ENCODE results near the gene SMTNL2.

SMTNL2 gene

GRCh38 chr17:4540224-4540651 lies 44.1 kb upstream of the SMTNL2 start:
- no peak overlapping the region for H3K4me3 ChIP-seq (ENCODE audit: low read length)
- H3K36me3 ChIP-seq (ENCODE audit: control insufficient read depth, insufficient read depth, low read length): peaks cover 59% of the 10 kb centered on the region
- H3K27me3 ChIP-seq (ENCODE audit: control insufficient read depth, insufficient read depth, low read length): no peaks in the 10 kb centered on the region
- no peak overlapping the region for H3K27ac ChIP-seq (ENCODE audit: low read length)
- DNase-seq (ENCODE audit: low read depth, low spot score): no peak
- H3K4me1 ChIP-seq (ENCODE audit: control insufficient read depth, insufficient read depth, low read length): peaks cover 3% of the 10 kb centered on the region; the same call in 1 of the 2 replicates
- no CpG with 5 or more reads among the region's 14 CpGs for WGBS (ENCODE audit: insufficient coverage, insufficient read length)
- H3K9me3 ChIP-seq (ENCODE audit: control insufficient read depth, insufficient read depth, low read length): no peaks in the 10 kb centered on the region

DNA sequence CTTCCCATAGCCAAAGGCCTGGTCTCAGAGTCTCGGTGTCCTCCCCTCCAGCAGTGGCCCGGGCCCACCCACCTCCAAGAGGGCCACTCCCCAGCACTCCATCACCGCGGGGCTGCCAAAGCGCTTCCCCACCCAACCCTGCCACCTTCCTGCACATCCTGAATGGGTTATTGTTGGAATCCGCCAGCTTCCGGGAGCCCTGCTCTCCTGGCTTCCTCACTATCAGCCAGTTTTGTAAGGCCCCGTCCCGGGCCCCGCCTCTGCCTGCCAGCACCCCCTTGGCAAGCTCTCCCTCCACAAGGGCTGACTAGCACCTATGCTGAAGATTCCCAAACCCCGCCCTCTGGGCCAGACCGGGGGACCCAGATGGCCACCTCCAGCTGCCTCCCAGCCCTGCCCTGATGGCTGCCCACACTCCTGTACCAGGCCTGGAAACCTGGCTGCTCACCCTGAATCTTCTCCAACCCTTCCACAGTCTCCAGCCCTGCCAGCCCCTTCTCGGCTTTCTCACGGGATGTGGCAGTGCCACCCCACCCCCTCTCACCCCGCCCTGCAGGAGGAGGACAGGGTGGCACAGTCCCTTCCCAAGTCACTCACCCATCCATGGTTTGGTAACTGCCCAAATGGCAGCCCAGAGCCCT lies 43.5 kb upstream of the SMTNL2 start:
- H3K4me1 ChIP-seq (ENCODE audit: control insufficient read depth, insufficient read depth, low read length): no peaks in the 10 kb centered on the region; the same call in 1 of the 2 replicates
- no peak for DNase-seq (ENCODE audit: low read depth, low spot score)

DNA sequence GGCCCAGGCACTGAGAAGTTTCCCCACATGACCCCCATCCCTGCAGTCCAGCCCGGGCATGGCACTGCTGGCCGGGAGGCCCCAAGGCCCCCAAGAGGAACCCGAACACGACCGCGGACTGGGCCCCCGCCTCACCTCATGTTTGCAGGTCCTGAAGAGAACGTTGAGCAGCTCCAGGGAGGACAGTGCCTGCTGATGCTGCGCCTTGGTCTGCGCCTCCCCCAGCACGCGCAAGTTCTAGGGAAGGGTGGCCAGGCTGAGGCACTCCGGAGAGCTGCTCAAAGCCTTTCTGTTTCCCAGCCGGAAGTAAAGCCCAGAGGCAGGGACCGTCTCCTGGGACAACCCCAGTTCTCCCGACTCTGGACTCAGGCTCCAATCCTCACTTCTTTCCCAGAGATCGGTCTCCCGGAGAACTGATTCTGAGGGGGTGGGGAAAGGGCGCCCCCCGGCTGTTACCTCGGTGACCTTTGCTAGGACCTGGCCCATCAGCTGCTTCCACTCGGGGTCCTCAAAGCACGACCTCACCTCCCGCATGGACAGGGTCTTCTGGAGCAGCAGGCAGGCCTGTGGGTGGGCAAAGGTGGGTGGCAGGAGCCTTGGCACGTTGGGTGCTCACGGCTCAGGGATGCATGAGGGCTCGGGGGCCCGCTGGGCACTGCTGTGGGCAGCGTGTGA lies 42.9 kb upstream of the SMTNL2 start:
- Histone ChIP-seq H3K27me3 (ENCODE audit: control insufficient read depth, insufficient read depth, low read length) (no peaks in the 10 kb centered on the region), H3K9me3 (ENCODE audit: control insufficient read depth, insufficient read depth, low read length) (no peaks in the 10 kb centered on the region), H3K4me3 (ENCODE audit: low read length) (no peak overlapping the region), H3K4me1 (ENCODE audit: control insufficient read depth, insufficient read depth, low read length) (no peaks in the 10 kb centered on the region; the same call in 1 of the 2 replicates), H3K36me3 (ENCODE audit: control insufficient read depth, insufficient read depth, low read length) (peaks cover 64% of the 10 kb centered on the region), H3K27ac (ENCODE audit: low read length) (no peak overlapping the region)
- no CpG with 5 or more reads among the region's 29 CpGs for WGBS (ENCODE audit: insufficient coverage, insufficient read length)
- no peak for DNase-seq (ENCODE audit: low read depth, low spot score)

More for the DNA sequence above, 43.5 kb upstream of the SMTNL2 start:
- WGBS (ENCODE audit: insufficient coverage, insufficient read length): no CpG with 5 or more reads among the region's 15 CpGs
- H3K9me3 ChIP-seq (ENCODE audit: control insufficient read depth, insufficient read depth, low read length): no peaks in the 10 kb centered on the region
- no peaks in the 10 kb centered on the region for H3K27me3 ChIP-seq (ENCODE audit: control insufficient read depth, insufficient read depth, low read length)
- no peak overlapping the region for H3K27ac ChIP-seq (ENCODE audit: low read length)
- no peak overlapping the region for H3K4me3 ChIP-seq (ENCODE audit: low read length)
- peaks cover 63% of the 10 kb centered on the region for H3K36me3 ChIP-seq (ENCODE audit: control insufficient read depth, insufficient read depth, low read length)

GRCh38 chr17:4542003-4542725 lies 42.2 kb upstream of the SMTNL2 start:
- DNase-seq (ENCODE audit: low read depth, low spot score): no peak
- Histone ChIP-seq H3K27me3 (ENCODE audit: control insufficient read depth, insufficient read depth, low read length) (no peaks in the 10 kb centered on the region), H3K27ac (ENCODE audit: low read length) (no peak overlapping the region), H3K4me1 (ENCODE audit: control insufficient read depth, insufficient read depth, low read length) (no peaks in the 10 kb centered on the region; the same call in 1 of the 2 replicates), H3K36me3 (ENCODE audit: control insufficient read depth, insufficient read depth, low read length) (peaks cover 68% of the 10 kb centered on the region), H3K4me3 (ENCODE audit: low read length) (no peak overlapping the region), H3K9me3 (ENCODE audit: control insufficient read depth, insufficient read depth, low read length) (no peaks in the 10 kb centered on the region)
- WGBS (ENCODE audit: insufficient coverage, insufficient read length): no CpG with 5 or more reads among the region's 14 CpGs

- Histone ChIP-seq H3K36me3 (ENCODE audit: control insufficient read depth, insufficient read depth, low read length) (peaks cover 67% of the 10 kb centered on the region), H3K4me1 (ENCODE audit: control insufficient read depth, insufficient read depth, low read length) (no peaks in the 10 kb centered on the region; the same call in 1 of the 2 replicates), H3K27ac (ENCODE audit: low read length) (no peak overlapping the region), H3K27me3 (ENCODE audit: control insufficient read depth, insufficient read depth, low read length) (no peaks in the 10 kb centered on the region), H3K9me3 (ENCODE audit: control insufficient read depth, insufficient read depth, low read length) (no peaks in the 10 kb centered on the region), H3K4me3 (ENCODE audit: low read length) (no peak overlapping the region)
- no peak for DNase-seq (ENCODE audit: low read depth, low spot score)
- no CpG with 5 or more reads among the region's 19 CpGs for WGBS (ENCODE audit: insufficient coverage, insufficient read length)
Observed at GRCh38 chr17:4542726-4543191, 41.6 kb upstream of the SMTNL2 start.

DNA sequence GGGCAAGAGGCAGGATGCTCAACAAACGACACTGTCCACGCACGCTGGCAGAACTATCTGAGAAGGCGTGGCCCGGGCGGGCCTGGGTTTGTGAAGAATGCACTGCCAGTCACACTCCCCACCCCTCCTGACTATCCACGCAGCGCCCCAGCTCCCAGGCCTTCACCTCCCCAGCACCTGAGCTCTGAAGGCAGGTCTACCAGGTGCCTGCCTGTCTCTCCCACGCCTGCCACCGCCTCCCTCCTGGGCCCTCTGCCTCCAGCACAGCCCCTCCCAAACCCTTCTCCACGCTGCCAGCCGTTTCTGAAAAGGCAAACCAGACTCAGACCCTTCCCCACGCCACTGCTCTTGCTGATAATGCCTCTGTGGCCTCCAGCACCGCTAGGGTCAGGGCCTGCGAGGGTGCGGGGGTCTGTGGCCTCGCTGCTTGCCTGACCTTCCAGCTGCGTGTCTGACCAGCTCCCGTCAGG lies 40.7 kb upstream of the SMTNL2 start:
- peaks cover 69% of the 10 kb centered on the region for H3K36me3 ChIP-seq (ENCODE audit: control insufficient read depth, insufficient read depth, low read length)

GRCh38 chr17:4544135-4544950 lies 40.0 kb upstream of the SMTNL2 start:
- Histone ChIP-seq H3K4me3 (ENCODE audit: low read length) (no peak overlapping the region), H3K36me3 (ENCODE audit: control insufficient read depth, insufficient read depth, low read length) (peaks cover 73% of the 10 kb centered on the region), H3K27me3 (ENCODE audit: control insufficient read depth, insufficient read depth, low read length) (no peaks in the 10 kb centered on the region), H3K9me3 (ENCODE audit: control insufficient read depth, insufficient read depth, low read length) (no peaks in the 10 kb centered on the region), H3K27ac (ENCODE audit: low read length) (no peak overlapping the region), H3K4me1 (ENCODE audit: control insufficient read depth, insufficient read depth, low read length) (peaks cover 2% of the 10 kb centered on the region; the same call in 1 of the 2 replicates)
- WGBS (ENCODE audit: insufficient coverage, insufficient read length): no CpG with 5 or more reads among the region's 37 CpGs
- no peak for DNase-seq (ENCODE audit: low read depth, low spot score)

More for the DNA sequence above, 40.7 kb upstream of the SMTNL2 start:
- no peak for DNase-seq (ENCODE audit: low read depth, low spot score)
- H3K9me3 ChIP-seq (ENCODE audit: control insufficient read depth, insufficient read depth, low read length): no peaks in the 10 kb centered on the region
- H3K4me3 ChIP-seq (ENCODE audit: low read length): no peak overlapping the region
- no CpG with 5 or more reads among the region's 19 CpGs for WGBS (ENCODE audit: insufficient coverage, insufficient read length)
- H3K27ac ChIP-seq (ENCODE audit: low read length): no peak overlapping the region
- H3K27me3 ChIP-seq (ENCODE audit: control insufficient read depth, insufficient read depth, low read length): no peaks in the 10 kb centered on the region
- peaks cover 2% of the 10 kb centered on the region; the same call in 1 of the 2 replicates for H3K4me1 ChIP-seq (ENCODE audit: control insufficient read depth, insufficient read depth, low read length)

DNA sequence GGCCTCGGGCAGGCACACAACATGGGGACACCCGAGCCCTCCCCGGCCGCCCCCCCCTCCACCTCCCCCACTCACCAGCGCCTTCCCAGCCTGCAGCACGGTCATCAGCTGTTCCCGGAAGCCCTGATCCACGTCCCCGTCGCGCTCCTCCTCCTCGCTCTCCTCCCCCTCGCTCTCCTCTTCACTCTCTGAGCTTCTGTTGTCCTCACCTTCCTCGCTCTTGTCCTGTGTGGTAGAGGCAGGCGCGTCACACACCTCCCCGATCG lies 39.4 kb upstream of the SMTNL2 start:
- DNase-seq (ENCODE audit: low read depth, low spot score): no peak
- WGBS (ENCODE audit: insufficient coverage, insufficient read length): 100% methylated on average over 6 of the region's 18 CpGs
- Histone ChIP-seq H3K36me3 (ENCODE audit: control insufficient read depth, insufficient read depth, low read length) (peaks cover 71% of the 10 kb centered on the region), H3K27me3 (ENCODE audit: control insufficient read depth, insufficient read depth, low read length) (no peaks in the 10 kb centered on the region), H3K27ac (ENCODE audit: low read length) (no peak overlapping the region), H3K4me1 (ENCODE audit: control insufficient read depth, insufficient read depth, low read length) (peaks cover 2% of the 10 kb centered on the region; the same call in 1 of the 2 replicates), H3K4me3 (ENCODE audit: low read length) (no peak overlapping the region), H3K9me3 (ENCODE audit: control insufficient read depth, insufficient read depth, low read length) (no peaks in the 10 kb centered on the region)

DNA sequence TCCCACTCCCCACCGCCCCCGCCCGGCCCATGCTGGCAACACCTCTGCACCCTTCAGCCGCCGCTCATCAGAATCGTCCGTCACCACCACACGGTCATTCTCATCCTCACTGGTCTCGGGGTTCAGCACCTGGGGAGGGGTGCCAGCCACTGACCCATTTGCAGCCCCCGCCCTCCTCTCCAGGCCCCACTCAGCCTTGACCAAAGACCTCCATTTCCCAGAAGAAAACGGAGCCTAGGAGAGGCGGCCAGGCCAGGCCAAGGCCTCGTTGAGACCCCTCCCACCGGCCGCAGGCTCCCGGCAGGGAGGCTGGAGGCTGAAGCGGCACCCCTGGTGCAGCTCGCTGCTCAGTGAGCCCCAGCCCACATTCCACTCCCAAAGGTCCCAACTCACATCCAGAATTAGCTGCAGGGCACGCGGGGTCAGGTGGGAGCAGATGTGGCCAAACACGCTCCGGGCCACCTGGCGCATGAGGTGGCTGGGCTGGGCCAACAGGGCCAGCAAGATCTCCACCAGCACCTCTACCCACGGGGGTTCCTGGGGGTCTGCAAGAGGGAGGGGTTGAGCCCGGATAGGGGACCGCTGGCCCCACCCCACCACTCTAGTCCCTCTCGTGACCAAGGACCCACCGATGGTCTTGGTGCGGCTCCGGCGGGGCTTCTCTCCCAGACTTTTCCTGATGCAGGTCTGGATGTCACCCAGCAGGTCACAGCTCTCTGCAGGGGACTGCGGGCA lies 38.9 kb upstream of the SMTNL2 start:
- H3K36me3 ChIP-seq (ENCODE audit: control insufficient read depth, insufficient read depth, low read length): peaks cover 72% of the 10 kb centered on the region
- no CpG with 5 or more reads among the region's 32 CpGs for WGBS (ENCODE audit: insufficient coverage, insufficient read length)
- H3K27me3 ChIP-seq (ENCODE audit: control insufficient read depth, insufficient read depth, low read length): no peaks in the 10 kb centered on the region
- H3K4me3 ChIP-seq (ENCODE audit: low read length): no peak overlapping the region
- H3K4me1 ChIP-seq (ENCODE audit: control insufficient read depth, insufficient read depth, low read length): peaks cover 2% of the 10 kb centered on the region; the same call in 1 of the 2 replicates
- no peak for DNase-seq (ENCODE audit: low read depth, low spot score)
- no peaks in the 10 kb centered on the region for H3K9me3 ChIP-seq (ENCODE audit: control insufficient read depth, insufficient read depth, low read length)
- H3K27ac ChIP-seq (ENCODE audit: low read length): no peak overlapping the region

All from iPS DF 6.9 (cell line).